HPDE6-E6E7 (cell line): ENCODE data around the gene MYO5B.

Experiments
- DNase-seq: peaks from one replicate; pipeline ENCODE4 v3.0.0; 2011; ENCODE audit warnings: missing footprints; ENCODE audit errors: extremely low spot score

The MYO5B gene

DNA sequence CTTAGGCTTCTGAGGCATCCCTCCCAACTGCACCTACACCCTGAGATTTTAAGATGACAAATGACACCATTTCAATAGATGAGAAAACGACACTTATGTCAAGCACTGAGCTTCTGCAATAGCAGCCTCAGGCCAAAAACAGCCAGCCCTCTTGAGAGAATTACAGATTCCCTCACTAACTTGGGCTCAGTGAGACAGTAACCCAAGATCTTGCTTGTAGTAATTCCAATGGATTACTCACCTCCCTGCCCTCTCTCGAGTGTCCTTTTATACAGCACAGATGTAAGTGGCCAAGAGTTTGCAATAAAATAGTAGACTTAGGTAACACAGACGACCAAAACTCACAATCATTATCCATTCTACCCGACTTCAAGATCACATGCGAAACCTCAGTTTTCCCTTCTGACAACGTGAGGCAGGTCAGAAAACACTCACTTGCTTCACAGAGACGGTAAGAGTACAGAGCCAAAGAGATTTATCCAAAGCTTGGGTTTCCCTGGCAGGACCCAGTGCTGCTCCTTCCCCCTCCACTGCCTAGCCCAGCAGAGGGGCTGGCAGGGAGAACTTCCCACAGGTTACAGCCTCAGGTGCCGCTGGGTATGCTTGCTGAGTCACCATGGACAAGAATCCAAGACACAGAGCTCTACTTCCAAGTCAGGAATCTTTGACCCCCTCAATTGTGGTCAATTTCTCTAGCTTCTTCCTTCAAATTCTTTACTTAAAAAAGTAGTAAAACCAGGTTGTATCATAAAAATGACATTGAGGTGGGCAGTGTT, 181.4 kb downstream of the MYO5B start:
- DNase-seq, result no peak

DNA sequence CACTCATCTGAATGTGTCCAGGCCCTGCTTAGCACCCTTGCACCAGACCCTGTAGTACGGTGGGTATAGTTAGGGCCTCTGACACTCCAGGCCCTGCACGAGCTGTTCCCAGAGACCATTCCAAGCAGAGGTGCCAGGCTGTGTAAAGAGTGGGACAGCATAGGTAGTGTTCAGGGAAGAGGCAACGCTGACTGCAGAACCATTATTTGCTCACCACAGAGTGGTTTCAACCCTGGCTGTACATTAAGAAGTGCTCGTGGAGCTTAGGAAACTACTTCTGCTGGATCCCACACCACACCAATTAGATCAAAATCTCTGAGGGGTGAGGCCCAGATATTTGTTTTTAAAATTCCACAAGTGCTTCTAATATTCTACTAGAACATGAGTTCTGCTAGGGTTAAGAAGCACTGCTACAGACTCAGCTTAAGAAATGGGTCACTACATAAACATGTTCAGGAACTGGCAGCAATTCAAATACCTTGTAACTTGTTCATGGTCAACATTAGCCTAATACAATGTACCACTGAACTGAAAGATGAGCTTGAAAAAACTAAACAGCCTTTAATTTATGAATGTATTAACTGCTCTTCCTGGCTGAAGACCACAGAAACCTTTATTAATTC, 183.0 kb downstream of the MYO5B start:
- DNase-seq, result no peak

DNA sequence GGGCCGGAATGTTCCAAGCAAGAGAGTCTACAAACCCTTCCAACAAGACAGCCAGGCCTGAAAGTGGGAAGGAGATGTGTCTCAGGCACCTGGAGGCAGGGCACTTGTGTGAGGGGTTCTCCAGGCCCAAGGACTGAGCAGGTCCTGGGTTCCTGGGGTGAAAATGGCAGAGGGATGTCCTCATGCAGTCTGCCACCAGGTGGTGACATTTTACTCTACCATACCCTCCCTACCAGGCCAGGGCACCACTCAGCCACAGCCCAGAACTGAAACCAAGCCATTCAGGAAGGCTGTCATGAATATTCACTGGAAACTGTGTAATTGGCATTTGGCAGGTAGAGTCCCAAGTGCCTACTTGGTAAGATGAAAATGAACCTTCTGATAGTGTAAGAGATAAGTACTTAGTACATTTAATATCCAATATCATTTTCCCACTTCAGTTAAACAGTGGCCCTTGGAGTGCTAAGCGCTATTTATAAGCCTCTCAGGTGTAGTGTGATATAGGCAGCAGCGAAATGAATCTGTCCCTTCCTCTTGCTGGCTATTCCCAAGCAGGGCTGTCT, 185.1 kb downstream of the MYO5B start:
- DNase-seq, result peak; percentile 23

DNA sequence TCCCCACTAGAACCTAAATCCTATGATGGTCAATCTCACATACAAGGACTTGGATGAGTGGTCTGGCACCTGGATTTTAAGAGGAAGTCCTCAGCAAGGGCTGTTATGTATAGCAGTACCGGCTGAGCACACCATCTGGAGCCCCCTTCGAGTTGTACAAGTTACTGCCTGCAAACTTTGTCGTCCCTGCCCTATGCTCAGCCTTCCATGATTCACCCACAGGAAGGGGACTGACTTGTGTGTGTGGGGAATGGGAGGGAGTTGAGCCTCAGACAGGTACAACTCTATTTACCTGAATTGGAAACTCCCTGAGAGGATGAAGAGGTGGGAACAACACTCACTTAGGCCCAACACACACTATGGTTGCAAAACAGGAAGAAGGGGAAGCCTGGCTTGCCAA, 186.6 kb downstream of the MYO5B start:
- no peak for DNase-seq

DNA sequence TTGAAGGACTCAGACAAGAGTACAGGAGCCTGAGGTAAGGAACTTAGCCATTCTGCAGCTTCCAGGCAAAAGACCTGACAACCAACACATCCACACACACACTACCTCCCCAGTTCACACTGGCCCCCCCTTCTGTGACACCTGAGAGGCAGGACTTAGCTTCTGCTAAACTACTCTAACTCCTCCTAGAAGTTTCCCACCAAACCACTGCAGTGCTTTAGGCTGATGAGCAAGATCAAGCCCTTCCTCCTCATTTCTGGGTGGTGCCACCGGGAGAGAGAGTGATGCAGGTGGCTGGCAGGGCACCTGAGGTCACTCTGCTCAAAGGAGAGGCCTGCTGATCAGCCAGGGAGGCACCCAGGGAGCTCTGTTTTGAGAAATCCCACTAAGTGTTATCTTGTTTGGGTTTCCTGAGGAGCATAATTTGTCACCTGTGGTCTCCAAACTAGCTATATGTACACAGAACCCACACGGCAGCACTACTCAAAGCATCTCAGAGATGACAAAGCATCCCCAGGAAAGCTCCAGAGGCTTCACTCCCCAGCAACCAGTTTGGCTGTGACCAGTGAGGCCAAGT, 188.4 kb downstream of the MYO5B start:
- no peak for DNase-seq

DNA sequence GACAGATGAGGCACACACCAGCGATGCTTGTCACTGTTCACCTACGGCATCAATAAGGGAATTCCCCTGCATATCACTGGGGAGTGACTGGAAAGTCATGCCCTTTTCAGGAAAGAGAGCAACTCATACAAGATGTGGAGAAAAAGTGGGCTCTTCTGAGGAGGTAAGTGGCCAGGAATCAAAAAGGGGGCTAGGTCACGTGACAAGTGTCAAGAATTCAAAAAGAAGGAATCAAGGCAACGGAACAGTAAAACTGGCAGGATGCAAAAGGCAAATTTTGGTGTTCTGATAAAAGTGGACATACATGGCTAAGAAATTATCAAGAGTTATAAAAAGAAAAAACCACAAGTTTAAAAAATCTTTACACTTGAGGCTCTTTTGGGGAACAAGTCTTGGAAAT, 190.9 kb downstream of the MYO5B start:
- DNase-seq, result no peak

DNA sequence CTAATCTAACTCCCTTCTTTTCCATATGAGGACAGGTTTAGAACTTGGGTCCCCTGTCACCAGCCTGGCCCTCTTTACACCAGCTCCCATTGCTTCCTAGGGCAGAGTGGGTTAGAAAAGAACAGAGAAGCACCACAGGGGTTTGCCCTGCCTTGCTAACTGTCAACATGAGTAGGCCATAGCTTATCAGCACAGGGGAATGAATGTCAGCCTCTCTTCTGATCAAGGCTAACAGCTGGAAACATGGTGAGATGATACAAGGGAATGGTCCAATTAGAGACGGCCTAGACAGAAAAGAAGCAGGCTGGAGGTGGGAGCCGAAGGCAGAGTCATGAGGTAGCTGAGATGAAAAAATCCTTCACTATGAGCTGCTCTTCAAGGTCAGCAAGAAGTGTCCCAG, 192.2 kb downstream of the MYO5B start:
- DNase-seq, result no peak

DNA sequence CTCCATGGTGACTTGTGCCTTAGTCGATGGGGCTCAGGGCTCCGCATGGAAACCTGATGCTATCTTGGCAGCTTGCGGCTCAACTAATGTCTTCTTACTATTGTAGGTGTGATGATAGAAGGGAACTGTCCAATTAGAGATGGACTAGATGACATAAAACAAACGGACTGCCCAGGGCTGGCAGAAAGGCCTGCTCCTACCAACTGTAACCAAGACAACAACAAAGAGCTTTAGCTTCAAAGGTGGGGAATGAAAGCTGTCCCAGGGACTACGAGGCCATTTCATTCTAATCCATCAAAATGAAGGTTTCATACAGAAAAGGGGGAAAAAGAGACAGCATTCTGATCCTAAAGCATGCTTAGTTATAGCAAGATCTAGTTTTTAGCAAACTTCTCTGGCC, 194.7 kb downstream of the MYO5B start:
- DNase-seq, result no peak

DNA sequence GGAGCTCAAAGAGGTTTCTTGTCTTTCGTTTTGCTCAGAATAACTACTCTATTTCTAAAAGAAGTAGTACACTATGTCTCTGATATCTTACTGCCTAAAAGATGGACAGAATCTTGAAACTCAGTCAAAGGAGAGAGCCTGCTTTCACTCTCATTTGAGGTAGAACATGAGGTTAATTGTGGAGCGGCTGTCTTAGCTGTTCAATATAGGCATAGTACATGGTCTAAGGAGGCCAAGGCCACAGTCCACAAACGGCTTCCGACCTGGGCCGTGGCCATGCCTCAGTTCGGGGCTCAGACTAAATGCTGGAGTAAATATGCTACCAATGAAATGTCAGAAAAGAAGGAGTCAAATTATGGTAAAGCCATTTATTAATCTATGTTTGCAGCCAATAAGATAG, 195.8 kb downstream of the MYO5B start:
- DNase-seq, result no peak

DNA sequence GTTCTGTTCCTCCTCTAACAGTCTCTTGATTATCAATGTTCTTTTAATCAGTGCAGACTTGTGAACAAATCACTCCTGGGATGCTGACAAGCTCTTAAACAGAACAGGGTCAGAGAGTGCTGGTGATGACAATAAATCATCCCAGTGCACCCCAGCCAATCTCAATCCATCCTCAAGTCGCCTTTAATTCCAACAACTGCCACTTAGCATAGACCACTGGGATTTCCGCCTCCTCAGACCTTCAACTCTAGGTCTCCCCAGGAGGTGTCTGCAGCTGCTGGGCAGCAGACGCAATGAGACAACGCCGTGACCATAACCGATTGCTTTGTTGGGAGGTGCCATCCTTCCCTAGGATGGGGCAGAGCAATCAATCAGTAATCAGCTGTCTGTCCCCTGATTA, 197.4 kb downstream of the MYO5B start:
- no peak for DNase-seq

DNA sequence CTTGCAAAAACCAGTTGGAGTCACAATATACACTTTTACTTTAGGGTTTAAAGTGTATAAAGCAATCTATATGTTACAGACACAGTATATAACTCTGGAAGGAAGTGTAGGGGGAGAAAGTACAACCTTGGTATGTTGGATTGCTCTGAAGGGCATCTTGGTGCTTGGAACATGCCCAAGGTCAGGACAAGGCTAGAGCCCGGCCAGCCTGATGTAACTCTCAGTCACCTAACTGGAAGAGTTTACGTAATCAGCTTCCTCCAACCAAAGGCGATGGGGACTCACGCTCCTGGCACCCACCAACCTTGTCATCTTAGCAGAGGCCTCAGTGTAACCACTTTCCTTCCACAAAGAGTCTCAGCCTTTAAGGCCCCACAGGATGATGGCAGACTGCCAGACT, 200.5 kb downstream of the MYO5B start:
- DNase-seq, result no peak

DNA sequence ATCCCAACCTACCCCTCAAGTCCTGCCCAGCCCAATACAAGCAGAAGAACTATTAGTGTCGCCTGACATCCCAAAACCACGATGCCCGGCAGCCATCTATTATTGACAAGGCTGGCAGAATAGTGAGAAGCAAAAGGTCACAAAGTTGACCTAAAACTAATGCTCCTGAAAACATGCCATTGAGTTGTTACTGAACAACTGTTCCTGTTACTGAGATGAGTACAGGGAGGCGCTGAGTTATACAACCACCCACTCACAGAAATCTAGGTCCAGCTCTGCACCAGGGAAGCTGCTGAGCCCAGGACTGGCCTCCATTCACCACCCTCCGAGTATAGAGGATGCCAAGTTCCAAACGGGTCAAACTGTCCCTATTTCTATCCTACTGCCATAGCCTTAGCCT, 201.6 kb downstream of the MYO5B start:
- no peak for DNase-seq

DNA sequence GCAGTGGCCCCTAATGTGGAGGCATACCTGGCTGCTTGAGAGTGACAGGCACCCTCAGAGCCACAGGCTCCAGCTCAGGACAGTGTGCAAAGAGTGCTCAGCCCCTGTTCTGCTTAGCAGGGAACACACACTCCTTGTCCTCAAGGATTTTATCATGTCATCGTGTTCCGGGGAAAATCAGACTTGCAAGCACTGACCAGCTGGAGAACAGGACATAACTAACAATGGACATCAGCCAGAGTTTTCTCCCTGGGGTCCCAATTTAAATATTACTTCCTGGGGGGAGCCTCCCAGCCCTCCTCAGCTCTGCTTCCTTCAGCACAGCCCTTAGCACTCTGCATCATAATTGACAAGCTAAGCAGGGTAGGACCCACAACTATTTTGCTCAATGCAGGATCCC, 206.2 kb downstream of the MYO5B start:
- no peak for DNase-seq

DNA sequence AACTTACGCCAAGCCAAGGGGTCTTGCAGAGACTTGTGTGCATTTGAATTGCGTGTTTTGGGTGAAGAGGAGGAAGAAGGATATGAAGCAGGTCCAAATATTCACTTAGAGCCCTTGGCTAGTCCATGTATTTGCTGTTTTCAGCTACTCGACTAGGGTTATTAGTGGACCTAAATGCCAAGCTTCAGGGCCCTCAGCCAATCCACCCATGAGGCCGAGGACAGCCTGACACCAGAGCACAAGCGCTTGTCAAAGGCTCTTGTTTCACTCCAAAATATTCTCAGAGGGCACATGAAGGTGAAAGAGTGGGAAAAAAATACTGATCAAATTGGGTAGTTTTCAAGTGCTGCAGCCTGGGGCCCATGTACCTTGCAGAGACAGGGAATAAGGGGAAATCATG, 206.8 kb downstream of the MYO5B start:
- DNase-seq, result no peak

DNA sequence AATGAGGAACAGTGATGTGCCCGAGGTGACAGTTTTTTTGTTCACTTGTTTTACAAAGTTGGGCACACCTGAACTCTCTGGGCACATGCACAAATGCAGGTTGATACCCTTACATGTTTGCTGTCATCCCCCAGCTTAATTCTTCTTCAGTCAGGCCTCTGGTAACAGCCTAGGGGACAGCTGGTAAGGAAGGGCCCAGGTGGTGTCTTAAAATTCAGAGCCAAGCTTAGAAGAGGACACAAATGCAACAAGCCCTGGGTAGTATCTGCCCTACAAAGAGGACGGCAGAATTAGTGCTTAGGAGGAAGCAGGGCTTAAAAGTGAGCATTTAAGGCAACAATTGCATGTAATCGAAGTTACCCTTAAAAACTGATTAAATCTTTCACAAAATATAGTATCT, 209.7 kb downstream of the MYO5B start:
- DNase-seq, result no peak

DNA sequence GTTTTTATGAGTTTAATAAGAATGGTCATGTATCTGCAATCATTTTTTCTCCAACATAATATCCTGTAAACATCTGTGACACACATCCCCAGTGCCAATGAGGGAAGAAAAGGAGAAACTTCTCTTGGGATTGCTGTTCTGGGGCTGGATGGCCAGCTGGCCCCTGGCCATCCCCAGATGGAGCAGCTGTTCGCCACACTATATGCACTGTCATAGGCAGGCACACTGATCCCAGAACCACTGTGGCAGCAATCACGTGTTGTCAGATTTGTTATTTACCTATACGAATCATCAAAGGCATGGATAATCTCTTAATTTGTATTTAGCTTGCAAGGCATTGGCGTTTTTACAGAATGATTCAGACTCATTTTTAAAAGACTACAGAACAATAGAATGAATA, 214.1 kb downstream of the MYO5B start:
- no peak for DNase-seq

DNA sequence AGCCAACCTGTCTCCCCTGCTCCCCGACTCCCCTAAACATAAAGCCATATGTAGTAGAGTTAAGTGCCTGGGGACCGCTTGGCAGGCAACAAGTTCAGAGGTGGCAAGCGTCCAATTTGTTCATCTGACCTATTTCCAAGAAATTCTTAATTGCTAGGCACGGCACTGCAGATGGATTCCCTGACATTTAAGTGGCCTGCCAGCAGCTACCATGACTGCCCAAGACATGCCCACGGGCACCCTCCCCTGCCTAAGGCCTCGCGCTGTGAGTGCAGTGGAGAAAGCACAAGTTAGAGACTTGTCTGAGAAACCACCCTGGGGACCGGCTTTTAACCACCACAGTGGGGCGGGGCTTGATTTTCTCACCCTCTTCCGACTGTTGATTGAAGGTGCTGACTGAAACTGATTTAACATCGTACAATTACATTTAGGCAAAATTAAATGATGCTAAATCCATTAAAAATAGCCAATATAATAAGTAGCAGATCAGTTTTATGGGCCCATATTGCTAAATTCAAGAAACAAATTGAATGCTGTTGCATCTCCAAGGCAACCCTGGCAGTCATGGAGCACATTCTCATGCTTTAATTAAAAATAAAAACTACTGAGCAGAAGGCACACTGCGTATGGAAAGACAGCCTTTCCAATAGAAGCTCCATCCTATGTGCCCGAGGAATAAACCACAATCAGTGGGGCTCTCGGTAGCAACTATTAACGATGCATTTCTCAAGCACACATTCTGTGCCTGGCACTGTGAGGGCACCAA, 218.0 kb downstream of the MYO5B start:
- no peak for DNase-seq

DNA sequence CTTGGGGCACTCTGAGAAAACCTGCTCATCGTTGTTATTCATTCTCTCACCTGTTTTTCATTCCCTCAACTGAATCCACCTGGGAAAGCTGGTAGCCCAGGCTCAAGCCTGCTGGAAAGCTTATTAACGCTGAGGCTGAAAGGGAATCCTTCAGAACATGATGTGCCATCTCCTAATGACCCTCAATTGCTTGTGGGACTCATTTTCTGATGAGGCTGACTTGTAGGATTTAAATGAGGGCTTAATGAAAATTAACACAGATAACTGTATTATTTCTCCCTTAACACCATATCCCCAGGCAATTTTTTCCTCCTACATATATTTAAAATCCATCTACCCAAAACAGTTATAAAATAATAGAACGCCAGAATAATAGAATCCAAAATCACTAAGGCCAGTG, 218.9 kb downstream of the MYO5B start:
- no peak for DNase-seq

DNA sequence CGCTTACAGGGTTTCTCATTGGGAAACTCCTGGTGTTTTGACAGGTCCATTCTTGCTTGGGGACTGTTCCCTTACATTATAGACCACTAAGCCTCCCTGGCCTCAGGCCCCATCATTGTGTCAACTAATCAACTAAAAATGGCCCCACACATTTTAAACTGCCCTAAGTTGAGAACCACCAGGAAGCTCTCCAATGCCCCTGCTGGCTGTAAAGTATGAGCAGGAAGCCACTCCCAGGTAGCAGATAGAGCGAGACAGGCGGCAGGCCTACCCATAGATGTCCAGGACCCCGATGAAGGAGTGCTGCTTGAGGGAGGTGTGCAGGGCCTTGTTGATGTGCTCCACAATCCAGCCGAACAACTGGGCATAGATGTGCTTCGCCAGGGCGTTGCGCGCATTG, 220.9 kb downstream of the MYO5B start:
- DNase-seq, result no peak

DNA sequence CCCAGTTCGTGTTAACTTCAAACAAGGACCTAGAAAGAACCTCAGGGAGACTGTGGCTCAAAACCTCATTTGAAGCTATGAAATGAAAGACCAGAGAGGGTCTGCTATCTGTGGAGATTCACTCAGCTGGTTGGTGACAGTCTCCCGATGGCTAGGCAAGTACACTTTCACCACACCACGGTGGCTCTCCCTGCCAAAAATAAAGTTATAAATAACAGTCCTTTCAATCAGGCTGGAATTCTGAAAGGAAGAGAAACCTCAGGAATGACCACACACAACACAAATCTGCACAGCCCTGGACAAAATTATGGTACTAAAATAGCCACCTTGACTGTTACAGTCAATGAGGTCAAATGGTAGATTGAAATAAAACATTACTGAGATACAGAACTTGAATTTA, 221.4 kb downstream of the MYO5B start:
- no peak for DNase-seq

DNA sequence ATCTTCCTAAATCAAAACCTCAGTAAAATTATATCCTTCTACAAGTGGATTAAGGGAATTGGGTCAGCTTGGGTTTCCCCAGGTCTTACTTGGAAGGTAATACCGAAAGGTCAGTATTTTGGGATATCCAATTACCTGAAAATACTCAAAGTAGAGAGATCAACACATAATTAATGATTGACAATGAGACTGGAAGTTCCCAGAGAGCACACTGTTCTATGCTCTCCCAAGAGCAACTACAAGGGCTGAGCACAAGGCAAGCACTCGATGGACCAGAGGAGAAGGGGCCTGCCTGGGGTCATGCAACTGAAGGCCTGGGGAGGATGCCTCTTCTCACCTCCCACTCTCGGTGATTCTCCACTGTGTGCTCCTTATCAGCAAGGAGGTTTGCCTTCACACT, 222.4 kb downstream of the MYO5B start:
- DNase-seq, result no peak

DNA sequence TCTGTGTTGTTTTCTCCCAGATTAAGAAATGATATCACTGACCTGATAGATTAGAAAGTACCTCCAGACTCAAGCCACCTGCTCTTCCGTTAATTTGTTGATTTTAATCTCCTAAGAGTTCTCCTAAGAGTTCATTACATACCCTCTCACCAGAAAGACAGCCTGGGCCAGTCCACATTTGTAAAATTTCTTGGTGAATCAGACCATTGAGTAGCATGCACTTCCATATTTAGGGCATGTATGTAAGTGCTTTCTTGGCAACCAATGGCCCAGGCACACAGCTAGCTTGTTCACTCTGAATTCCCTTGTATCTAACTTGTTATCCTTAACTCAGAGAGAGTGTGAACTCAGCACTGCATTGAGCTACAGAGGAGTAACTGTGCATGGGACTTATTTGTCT, 223.5 kb downstream of the MYO5B start:
- DNase-seq, result no peak
